CD4-positive, alpha-beta T cell treated with Interleukin-2 at 100 ng/mL for 4 hours (primary cell): ENCODE results near the gene KIFAP3.
"Not testable (repeated sequence)": the region's sequence is repeated elsewhere in the genome, so short reads cannot be mapped to it uniquely, and the experiment has no call there.

ENCODE experiments used
- DNase-seq: peaks from one replicate; pipeline ENCODE4 v3.0.0-alpha.2; 2020; ENCODE audit warnings: low spot score

KIFAP3 gene

DNA sequence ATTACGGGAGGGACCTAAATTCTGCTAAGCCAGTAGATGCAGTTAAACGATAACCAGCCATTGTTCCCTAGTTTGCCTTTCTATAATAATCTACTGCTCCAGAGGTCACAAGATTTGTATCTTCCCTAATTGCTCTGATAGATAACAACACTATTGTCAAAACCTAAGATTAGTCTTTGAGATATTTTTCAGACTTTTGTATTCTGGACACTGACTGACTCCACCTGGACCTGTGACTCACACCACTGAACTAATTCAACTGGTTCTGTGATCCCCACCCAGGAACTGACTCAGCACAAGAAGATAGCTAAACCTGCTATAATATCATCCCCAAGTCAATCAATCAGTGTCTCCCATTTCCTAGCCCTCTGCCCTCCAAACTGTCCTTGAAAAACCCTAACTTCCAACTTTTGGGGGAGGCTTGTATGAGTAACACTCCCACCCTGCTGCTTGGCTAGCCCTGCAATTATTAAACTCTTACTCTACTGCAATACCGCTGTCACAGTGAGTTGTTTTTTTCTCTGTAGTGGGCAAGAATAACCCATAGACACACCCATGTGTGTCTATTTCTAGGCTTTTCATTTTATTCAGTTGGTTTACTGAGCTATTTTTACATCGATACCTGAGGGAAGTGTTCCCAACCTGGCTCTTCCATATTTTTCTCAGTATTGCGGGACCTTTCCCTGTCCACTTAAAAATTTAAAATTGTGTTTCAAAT, 11.2 kb downstream of the KIFAP3 start:
- no peak for DNase-seq

DNA sequence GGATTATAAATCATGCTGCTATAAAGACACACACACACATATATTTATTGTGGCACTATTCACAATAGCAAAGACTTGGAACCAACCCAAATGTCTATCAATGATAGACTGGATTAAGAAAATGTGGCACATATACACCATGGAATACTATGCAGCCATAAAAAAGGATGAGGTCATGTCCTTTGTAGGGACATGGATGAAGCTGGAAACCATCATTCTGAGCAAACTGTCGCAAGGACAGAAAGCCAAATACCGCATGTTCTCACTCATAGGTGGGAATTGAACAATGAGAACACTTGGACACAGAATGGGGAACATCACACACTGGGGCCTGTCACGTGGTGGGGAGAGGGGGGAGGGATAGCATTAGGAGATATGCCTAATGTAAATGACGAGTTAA, 12.8 kb downstream of the KIFAP3 start:
- not testable (repeated sequence) for DNase-seq

DNA sequence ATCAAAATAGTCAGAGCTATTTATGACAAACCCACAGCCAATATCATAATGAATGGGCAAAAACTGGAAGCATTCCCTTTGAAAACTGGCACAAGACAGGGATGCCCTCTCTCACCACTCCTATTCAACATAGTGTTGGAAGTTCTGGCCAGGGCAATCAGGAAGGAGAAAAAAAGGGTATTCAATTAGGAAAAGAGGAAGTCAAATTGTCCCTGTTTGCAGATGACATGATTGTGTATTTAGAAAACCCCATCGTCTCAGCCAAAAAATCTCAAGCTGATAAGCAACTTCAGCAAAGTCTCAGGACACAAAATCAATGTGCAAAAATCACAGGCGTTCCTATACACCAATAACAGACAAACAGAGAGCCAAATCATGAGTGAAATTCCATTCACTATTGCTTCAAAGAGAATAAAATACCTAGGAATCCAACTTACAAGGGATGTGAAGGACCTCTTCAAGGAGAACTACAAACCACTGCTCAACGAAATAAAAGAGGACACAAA, 14.4 kb downstream of the KIFAP3 start:
- DNase-seq, result not testable (repeated sequence)

DNA sequence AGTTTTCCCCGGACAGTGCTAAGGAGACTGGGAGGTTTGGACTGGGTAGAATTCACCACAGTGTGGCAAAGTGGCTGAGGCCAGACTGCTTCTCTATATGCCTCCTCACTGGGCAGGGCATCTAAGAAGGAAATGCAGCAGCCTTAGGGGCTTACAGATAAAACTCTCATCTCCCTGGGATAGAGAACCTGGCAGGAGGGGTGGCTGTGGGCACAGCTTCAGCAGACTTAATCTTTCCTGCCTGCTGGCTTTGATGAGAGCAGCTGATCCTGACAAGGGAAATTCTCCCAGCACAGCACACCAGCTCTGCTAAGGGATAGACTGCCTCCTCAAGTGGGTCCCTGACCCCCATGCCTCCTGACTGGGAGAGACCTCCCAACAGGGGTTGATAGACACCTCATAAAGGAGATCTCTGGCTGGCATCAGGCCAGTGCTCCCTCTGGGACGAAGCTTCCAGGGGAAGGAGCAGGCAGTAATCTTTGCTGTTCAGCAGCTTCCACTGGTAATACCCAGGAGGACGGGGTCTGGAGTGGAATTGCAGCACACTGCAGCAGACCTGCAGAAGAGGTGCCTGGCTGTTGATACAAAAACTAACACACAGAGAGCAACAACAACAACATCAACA, 25.2 kb downstream of the KIFAP3 start:
- DNase-seq, result no peak

DNA sequence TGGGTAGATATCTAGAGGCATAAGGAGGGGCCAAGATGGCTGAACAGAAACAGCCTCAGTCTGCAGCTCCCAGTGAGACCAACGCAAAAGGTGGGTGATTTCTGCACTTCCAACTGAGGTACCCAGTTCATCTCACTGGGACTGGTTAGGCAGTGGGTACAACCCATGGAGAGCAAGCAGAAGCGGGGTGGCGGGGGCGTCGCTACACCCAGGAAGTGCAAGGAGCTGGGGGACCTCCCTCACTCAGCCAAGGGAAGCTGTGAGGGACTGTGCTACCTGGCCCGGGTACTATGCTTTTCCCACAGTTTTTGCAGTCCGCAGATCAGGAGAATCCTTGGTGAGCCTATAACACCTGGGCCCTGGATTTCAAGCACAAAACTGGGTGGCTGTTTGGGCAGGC, 26.0 kb downstream of the KIFAP3 start:
- no peak for DNase-seq

GRCh38 chr1:170044187-170044586, 30.3 kb downstream of the KIFAP3 start:
- no peak for DNase-seq

DNA sequence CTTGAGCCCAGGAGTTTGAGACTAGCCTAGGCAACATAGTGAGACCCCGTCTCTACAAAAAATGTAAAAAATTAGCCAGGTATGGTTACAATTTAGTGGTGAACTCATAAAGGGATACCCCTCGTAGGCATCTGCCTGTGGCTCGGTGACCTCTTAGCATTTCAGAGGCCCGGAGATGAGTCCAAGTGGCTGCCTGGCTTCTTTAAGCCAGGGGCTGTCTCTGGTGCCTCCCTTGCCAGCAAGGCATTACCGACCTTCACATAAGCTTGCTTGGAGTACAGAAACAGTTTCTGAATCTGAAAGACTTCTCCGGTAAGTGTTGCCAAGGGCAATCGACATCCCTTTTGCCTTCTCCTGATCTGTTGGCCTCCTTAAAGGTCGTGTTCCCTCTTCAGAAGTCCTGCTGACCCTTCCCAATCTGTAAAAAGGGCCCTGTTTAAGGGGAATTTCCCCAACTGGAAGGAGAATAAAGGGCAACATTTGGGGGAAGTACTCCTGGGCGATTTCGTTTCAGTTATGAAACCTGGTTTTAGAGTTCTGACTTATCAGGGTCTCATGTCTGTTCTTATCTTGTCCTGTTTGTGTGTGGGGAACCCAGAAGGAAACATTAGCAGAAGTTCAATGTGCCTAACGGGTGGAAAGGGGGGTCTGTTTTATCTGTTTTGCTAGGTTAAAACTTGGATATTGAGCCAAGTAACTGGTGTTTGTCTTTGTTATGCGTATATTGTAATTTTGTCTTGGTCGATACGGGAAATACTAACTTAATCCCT, 32.9 kb downstream of the KIFAP3 start:
- no peak for DNase-seq

DNA sequence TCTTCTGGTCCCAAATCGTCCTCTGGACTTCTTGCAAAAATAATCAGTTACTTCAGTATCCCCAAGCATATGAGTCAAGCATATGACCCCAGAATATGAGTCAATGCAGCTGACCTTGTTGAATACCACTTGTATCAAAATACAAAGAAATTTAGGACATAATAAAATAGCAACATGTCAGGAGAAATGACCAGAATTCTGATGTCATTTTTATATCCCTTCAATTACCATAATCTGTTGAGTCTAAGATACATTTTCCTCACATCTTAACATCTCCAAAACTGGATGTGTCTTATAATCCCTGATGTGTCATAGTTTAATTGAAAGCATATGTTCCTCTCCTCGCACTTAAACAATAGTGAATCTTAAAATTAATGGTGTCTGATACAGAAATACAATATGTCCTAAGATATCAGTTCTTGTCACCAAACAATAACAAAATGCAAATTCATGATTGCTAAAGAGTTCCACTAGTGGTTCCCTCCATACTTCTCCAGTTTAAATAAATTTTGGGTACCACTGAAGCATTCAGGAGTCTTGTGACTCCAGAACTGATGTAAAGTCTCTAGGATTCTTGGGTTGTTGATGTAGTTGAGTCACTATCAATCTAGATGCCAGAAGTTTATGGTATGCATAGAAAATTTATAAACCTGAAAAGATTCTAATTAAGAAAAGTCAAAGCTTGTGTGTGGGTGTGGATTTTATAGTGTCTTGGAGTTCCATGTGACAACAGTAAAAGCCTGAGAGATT, 41.8 kb downstream of the KIFAP3 start:
- no peak for DNase-seq

DNA sequence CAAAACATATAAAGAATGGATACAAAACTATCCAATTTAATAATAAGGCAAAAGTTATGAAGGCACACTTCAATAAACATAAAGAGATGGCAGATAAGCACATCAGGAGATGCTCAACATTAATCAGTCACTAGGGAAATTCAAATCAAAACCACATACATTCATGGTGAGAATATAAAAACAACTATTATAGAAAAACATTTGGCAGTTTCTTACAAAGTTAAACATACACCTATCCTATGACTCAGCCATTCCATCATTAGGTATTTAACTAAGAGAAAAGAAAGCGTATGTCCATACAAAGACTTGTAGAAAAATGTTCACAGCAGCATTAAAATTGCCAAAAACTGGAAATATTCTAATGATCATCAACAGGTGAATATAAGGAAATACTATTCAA, 44.3 kb downstream of the KIFAP3 start:
- no peak for DNase-seq

- no peak for DNase-seq
These were observed 46.7 kb downstream of the KIFAP3 start for GRCh38 chr1:170027760-170028159.

GRCh38 chr1:170020859-170021258, 53.6 kb downstream of the KIFAP3 start:
- no peak for DNase-seq

DNA sequence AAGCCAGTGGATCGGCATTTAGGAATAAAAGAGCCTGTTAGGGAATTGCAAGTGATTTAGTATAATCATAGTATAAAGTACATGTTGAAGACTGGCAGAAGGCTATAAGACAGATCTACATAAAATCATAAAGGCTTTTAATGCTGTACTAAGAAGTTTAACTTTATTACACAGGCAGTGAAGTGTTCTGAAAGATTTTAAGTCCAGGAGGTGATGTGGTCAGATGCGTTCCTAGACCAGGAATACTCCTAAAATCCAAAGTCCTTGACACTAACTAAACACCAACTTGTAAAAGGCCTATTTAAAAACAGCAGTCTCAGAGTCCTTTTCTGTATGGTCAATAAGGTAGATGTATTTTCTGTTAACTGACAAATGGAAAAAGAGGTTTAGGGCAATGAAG, 57.0 kb downstream of the KIFAP3 start:
- no peak for DNase-seq

GRCh38 chr1:170012920-170013319, 61.6 kb downstream of the KIFAP3 start:
- DNase-seq, result no peak

GRCh38 chr1:170010443-170010842, 64.1 kb downstream of the KIFAP3 start:
- peak; percentile 14 for DNase-seq

GRCh38 chr1:170009551-170009950, 64.9 kb downstream of the KIFAP3 start:
- DNase-seq, result no peak

- not testable (repeated sequence) for DNase-seq
These were observed 65.8 kb downstream of the KIFAP3 start for GRCh38 chr1:170008745-170009144.

DNA sequence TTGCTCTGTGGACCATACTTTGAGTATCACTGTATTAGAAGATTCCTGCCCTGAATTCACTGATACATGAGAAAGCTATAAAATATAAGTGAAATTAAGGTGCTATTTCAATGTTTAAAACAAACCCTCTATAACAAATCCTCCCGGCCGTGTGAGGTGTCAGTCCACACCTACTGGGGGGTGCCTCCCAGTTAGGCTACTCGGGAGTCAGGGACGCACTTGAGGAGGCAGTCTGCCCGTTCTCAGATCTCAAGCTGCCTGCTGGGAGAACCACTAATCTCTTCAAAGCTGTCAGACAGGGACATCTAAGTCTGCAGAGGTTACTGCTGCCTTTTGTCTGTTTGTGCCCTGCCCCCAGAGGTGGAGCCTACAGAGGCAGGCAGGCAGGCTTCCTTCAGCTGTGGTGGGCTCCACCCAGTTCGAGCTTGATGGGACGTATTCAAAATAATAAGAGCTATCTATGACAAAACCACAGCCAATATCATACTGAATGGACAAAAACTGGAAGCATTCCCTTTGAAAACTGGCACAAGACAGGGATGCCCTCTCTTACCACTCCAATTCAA, 71.1 kb downstream of the KIFAP3 start:
- not testable (repeated sequence) for DNase-seq

DNA sequence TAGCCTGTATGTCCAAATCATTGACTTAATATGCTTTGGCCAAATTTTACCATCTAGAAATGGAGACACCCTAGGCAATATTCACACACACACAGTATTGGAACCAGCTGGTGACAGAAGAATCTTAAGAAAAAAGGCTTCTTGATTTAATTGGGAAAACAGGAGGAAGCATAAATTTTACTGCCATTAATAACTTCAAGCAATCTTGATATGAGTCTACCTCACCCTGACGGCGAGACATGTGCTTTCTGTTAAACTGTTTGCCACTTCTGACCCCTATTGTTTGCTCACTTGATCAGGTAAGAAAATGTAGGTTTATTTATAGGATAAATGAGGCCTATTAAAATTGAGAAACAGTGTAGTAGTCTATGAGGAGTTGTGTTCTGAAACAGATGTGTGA, 73.2 kb downstream of the KIFAP3 start:
- DNase-seq, result no peak

DNA sequence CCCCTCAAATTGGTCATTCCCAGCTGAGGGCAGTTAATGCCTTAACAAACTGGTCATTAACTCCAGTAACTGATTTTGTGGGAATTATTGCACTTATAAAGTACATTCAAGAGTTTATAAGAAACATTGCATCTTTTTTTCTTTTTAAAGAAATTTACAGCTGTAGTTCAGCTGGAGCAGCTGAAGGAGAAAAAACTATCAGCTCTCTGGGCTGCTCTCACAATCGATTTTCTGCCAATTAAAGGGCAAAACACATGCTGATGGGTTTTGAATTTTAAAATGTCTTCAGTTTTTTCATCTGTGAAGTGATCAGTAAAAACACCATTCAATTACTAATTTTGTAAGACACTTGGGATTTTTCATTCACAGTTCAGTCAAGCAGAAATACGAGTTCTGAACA, 74.7 kb downstream of the KIFAP3 start:
- DNase-seq, result no peak

GRCh38 chr1:169999331-169999741, 75.2 kb downstream of the KIFAP3 start:
- DNase-seq, result no peak

DNA sequence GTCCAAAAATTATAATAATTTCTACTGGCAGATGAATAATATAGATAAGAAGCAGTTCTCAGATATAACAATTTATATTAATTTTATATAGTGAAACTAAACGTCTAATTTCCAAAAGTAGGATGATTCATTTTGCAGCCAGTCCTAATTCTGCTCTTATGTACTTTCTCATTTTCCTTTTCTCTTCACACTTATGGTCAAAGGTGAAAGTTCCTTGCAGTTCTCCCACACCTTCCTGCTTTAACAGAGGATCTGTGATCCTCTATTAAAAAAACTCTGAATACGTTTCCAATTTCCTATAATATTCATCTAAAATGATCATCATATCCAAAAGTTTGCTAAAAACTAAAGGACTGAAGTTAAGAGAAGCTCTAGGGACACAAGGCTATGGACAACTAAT, 78.5 kb downstream of the KIFAP3 start:
- DNase-seq, result no peak

GRCh38 chr1:169989246-169989645, 85.2 kb downstream of the KIFAP3 start:
- no peak for DNase-seq
